Right kidney (tissue), 9 donors: Measurements from ENCODE around the gene EOGT.

ENCODE experiments used
- DNase-seq: peaks from one replicate; pipeline ENCODE4 v3.0.0-alpha.2; 2016
- long read RNA-seq, 8 donors: transcript quantifications; one replicate each; lab custom pipeline, GENCODE V29; 2026

The EOGT gene
- long read RNA-seq, donor 1, partial matches to known transcripts: 0 of 3 reads
- long read RNA-seq, donor 1, other reads (novel, unspliced or antisense): 0 of 3 reads
- long read RNA-seq, donor 2, partial matches to known transcripts: 0 of 2 reads
- long read RNA-seq, donor 2, other reads (novel, unspliced or antisense): 0 of 2 reads
- long read RNA-seq, donor 3, partial matches to known transcripts: 0 of 4 reads
- long read RNA-seq, donor 3, other reads (novel, unspliced or antisense): 0 of 4 reads
- long read RNA-seq, donor 4, transcript EOGT-210 (1 exons, 1,931 nt): major isoform, 6 of 6 reads
- long read RNA-seq, donor 4, partial matches to known transcripts: 0 of 6 reads
- long read RNA-seq, donor 4, other reads (novel, unspliced or antisense): 0 of 6 reads
- long read RNA-seq, donor 5, partial matches to known transcripts: 0 of 5 reads
- long read RNA-seq, donor 5, other reads (novel, unspliced or antisense): 0 of 5 reads
- long read RNA-seq, donor 6, transcript EOGT-210 (1 exons, 1,931 nt): major isoform, 5 of 5 reads
- long read RNA-seq, donor 6, partial matches to known transcripts: 0 of 5 reads
- long read RNA-seq, donor 6, other reads (novel, unspliced or antisense): 0 of 5 reads
- long read RNA-seq, donor 7, transcript EOGT-210 (1 exons, 1,931 nt): major isoform, 6 of 6 reads
- long read RNA-seq, donor 7, partial matches to known transcripts: 0 of 6 reads
- long read RNA-seq, donor 7, other reads (novel, unspliced or antisense): 0 of 6 reads
- long read RNA-seq, donor 8, transcript EOGT-210 (1 exons, 1,931 nt): major isoform, 5 of 5 reads
- long read RNA-seq, donor 8, partial matches to known transcripts: 0 of 5 reads
- long read RNA-seq, donor 8, other reads (novel, unspliced or antisense): 0 of 5 reads

DNA sequence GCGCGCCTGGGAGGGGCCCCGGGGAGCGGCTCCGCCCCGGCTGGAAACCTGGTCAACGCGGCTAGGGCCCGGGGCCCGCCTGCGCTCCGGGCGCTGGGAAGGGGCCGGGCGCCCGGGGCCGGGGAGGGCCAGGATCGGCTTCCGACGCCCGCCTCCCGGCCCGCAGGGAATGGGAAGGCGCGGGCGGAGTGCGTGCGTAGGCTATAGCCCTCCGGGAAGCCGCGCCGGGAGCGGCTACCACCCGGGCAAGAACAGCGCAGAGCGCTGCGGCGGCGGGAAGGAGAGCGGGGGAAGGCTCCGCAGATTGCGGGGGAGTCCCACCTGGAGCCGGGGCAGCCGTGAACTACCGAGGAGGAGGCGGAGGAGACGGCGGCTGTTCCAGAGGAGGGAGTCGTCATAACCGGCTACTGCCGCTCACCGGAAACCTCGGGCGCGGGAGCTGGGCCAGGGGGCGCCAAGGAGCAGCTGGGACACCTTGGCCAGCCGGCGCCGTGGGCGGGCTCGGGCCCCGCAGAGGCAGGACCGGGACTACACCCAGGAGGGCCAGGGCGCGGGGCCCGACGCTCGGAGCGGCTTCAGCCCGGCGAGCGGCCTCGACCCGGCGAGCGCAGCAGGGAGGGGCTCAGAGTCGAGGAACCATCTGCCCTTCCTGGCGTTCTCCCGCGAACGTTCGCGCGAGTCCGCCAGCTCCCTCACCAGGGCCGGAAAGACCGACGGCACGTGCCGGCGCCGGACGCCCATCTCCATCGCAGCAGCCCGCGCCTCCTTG is at the start of gene EOGT:
Gene EOGT, minus strand, starts transcription at position 432 of the 769 bp plus-strand sequence. CDS start 3,838 bp downstream, outside the sequence.
- DNase-seq: peak; percentile 96

DNA sequence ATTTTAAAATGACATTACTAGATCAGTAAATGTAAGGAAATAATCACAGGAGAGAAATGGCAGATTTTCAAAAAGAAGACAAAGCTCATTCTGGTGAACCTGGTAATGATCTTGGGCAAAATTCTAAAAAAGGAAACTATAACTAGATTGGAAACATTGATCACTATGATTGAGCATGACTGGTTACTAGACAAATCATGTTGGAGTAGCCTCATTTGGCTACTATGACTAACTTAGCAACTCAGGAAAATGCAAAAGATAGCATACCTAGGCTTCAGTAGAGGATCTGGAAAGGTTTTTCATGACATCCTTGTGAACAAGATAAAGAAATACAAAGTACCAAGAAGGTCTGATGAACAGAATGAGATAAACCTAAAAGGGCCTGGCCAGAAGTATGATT is 46.2 kb upstream of the EOGT start:
- DNase-seq: no peak

DNA sequence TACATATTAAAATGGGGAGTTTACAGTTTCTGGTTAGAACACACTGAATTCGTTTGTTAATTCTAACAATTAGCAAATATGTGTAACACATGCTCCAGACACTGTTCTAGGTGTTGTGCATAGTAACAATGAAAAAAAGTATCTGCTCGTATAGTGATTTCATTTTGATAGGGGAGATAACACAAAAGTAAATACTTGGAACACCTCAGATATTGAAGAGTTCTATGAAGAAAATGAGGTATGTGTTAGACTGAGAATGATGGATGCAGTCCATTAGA is 45.4 kb upstream of the EOGT start:
- DNase-seq: no peak

DNA sequence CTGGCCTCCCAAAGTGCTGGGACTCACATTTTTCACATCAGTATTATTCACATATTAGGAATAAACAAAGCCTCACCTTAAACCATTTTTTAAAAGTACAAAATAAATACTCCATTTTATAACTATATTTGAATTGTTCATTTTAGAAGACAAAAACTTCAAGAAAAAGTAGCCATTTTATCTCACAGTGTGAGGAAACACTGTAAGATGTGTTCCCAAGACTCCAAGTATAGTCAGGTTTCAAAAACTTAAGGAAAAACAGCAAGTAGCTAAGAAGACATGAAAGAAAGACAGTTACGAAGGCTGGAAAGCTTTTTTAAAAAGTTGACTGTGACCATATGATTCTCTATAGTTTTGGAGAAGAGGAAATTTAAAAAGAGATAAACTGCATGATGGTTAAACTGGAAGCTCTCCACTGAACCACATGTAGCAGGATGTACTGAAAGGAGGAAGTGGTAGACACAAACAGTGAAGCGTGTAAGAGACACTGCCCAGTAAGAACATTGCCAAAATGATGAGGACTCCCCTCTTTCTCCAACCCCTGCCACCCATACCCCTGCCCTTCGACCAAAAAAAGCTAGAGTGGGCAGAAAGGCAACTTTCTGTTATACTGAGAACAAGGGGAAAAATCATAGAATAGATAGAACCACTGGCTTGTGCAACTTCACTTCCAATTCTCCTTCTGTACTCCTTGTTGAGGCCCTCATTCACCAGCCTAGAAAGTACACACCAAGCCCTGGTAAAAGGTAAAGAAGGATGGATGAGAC is 44.9 kb upstream of the EOGT start:
- DNase-seq: no peak

DNA sequence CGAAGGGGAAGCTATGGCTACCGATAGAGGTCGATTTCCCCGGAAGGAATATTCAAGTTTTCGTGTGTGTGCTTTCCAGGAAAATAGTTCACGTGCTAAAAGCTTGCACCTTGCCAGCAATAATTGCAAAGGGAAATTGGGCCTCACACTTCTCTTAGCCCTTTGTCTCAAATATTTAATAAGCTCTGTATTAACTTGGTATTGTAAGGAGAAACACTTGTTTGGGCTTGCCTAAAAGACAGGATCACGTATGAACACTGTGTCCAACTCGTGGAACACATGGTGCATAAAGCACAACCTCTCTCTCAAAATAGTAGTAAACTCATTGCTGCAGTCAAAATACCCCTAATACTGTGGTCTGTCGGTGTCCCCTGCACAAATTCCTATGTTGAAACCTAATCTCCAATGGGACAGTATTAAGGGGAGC is 39.0 kb upstream of the EOGT start:
- DNase-seq: no peak

DNA sequence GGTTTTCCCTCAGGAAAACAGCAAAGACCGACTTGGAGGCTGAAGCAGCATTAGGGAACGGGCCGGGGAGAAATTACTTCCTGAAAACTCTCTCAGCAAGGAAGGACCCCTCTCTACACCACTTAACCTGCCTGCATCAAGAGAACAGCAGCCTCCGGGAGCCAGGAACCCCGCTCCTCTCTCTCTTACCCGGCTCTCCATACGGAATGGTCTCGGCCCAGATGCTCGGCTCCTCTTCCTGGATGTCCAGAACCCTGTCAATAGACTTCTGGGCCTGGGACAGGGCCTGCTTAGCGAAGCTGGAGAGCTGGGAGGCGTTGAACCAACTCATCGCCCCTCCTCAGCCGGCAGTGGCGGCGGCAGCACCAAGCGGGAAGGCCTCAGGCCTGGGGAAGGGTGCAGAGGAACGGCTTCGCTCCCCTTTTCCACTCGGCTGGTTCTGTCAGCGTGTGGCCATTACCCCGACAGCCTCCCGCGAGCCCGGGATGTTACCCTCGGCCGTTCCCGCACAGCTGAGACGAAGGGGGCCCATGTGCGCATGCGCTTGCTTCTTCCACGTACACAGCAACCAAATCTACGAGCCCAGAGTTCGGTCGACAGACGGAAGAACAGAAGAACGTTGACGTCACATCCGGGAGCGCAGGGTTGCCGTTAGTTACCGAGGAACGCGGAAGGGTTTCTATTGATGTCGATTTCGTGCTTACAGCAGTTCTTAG is 38.4 kb upstream of the EOGT start, which contains the start of gene TMF1:
Gene TMF1, minus strand, starts transcription at position 578 of the 716 bp plus-strand sequence. Its CDS starts 247 bp downstream, at position 331.
- peak; percentile 99 for DNase-seq

DNA sequence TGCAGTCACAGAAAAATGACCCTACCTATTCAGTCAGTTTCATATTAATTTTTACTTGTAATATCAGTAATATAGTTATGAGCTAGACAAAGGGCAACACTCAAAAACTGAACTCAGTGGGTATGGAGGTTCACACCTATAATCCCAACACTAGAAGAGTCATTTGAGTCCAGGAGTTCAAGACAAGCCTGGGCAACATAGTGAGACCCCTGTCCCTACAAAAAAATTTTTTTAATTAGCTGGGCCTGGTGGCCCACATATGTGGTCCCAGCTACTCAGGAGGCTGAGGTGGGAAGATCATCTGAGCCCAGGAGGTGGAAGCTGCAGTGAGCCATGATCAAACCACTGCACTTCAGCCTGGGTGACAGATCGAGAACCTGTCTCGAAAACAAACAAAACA is 35.5 kb upstream of the EOGT start:
- no peak for DNase-seq

DNA sequence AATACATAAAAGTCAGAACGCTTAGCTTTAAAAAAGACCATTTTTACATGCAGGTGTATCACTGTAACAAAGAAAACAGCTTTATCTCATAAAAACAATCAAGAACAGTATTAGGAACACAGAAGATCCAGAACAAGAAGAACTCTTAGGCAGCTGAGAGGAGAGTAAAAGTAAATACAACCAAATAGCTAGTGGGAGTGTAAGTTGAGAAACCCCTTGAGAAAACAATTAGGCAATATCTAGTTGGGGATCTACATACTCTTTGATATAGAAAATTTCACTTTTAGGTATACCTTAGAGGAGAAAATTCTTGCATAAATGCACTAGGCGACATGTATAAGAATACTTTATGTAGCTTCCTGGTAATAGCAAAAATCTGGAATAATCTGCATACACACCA is 31.1 kb upstream of the EOGT start:
- no peak for DNase-seq

DNA sequence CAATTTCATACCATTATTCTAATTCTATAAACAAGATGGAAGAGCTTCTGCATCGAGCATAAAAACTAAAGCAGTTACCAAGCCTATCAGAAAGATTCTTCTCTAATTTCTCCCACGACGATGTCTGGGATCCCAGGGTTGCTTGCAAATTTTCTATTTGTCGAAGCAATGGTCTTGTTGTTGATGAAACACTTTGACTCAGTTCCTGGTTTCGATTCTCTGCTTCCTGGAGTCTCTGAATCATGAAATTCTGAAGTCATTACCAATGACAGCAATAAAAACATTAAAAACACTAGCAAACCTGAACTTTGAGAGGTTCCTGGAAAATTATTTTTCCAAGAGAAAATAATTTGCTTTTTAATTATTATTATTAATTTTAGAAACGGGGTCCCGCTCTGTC is 20.0 kb upstream of the EOGT start:
- DNase-seq: no peak

DNA sequence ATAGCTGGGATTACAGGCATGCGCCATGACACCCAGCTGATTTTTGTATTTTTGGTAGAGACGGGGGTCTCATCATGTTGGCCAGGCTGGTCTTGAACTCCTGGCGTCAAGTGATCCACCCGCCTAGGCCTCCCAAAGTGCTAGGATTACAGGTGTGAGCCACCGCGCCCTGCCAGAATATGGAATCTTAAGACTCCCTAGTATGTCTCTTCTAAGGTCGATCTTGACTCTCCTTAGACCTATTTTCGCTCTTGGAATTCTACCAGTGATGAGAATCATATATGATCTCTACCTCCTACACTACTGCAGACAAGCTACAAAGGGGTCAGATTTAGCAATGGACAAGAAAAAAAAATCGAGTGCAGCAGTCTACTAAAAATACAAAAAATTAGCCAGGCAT is 19.3 kb upstream of the EOGT start:
- no peak for DNase-seq

DNA sequence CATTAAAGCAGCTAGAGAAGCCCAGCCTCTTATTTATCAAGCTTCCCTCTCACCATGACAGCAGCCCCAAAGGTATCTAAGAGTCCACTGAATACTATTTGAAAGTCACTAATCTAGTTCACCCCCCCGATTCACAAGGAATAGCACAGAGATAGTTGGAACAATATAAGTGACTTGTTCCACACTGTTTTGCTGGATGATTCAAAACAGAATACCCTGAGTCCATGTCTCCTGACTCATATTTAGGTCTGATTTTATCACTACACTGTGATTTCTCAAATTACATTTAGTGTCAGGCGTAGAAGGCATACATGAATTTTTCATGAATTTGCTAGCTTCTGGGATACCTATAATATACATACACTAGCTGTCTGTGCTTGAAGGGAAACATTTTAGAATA is 18.7 kb upstream of the EOGT start:
- no peak for DNase-seq

DNA sequence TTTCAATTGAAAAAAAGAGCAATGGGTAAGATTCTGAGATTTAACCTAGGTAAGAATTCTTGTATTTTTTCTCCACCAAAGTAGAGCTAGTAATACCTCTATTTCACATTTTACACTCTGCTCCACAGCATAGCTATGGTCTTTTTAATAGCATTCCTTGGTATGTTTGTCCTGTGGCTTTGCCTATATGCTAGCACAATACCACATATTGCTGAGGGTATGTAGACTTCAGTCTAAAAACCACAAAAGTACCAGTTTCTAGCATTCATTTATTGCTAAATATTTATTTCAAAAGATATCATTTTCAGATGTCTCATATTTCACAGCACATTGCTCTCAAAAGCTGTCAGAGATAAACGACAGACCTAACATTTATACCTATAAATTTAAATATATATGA is 18.2 kb upstream of the EOGT start:
- no peak for DNase-seq

DNA sequence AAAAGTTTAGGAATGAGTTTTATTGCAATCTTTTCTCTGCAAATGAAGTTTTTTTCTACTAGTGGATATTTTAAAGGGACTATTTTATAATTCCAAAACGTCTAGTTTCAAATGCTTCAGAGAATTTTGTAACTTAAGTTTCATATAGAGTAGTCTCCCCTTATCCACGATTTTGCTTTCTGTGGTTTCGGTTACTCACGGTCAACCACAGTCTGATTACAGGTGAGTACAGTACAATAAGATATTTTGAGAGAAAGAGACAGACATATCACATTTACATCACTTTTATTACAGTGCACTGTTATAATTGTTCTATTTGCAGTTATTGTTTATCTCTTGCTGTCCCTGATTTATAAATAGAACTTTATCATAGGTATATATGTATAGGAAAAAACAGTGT is 7.4 kb upstream of the EOGT start:
- no peak for DNase-seq

DNA sequence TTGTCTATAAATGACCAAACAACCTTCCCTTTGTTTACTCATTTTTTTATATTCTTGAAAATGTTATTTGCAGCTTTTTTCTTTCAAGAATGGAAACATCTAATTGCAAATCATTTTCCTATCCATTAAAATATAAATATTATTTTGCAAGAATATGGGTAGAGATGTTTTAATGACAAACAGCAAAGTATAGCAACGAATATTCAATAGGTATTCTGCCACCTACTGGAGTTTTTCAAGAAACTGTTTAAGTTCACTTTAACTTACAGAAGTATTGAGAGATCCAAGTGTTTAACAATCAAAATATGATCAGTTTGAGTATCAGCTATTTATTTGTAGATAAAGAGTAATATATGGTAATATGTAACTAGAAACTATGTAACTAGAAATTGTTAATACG is 6.9 kb upstream of the EOGT start:
- no peak for DNase-seq

DNA sequence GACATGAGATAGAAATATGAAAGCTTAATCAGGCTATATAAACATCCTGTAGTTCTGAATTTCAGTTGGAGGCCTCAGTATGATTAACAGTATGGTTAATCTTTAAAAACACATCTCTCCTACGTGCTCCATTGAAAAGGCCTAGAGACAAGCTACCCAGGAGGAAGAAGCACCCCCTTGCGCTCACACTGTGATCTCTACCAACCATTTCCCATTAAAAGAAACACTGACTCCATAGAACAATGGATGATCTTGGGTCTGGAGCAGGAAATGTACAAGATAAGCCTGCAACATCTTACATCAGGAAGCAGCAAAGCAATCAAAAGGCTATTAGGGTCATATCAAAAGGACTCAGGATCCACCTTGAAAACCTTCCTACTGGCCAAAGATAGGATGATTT is 3.4 kb upstream of the EOGT start:
- DNase-seq: no peak

DNA sequence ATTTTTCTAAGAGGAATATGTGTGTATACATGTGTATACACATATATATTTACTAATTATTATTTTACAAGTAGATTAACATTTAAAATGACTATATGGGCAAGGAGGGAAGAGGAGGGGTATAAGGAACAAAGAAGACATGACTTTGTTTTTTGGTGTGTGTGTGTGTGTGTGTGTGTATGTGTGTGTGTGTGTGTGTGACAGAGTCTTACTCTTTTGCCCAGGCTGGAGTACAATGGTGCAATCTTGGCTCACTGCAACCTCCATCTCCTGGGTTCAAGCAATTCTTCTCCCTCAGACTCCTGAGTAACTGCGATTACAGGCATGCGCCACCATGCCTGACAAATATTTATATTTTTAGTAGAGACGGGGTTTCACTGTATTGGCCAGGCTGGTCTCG is 2.6 kb upstream of the EOGT start:
- no peak for DNase-seq

DNA sequence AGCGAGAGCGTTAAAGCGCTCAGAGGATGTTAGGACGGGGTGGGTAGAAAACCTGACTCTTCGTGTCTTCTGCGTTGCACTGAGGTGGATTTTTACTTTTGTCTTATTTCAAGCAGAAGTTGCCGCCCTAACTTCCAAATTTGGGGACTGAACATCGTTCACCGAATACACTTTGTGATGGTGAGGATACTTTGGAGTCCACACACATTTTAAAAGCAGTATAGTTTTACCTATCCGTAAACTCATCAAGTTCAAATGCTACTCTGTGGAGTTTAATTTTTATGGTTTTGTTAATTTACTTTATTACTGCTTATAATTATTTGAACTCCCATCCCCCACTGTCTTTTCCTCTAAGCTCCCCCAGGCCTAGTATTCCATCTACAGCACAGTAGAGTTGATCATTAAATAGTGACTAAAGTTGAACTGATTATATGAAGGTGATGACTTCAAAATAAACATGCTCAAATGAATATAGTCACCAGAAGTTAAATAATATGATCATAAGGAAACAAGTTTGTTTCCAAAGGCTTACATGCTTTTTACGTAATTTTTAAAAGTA is 617 bp upstream of the EOGT start:
- no peak for DNase-seq

DNA sequence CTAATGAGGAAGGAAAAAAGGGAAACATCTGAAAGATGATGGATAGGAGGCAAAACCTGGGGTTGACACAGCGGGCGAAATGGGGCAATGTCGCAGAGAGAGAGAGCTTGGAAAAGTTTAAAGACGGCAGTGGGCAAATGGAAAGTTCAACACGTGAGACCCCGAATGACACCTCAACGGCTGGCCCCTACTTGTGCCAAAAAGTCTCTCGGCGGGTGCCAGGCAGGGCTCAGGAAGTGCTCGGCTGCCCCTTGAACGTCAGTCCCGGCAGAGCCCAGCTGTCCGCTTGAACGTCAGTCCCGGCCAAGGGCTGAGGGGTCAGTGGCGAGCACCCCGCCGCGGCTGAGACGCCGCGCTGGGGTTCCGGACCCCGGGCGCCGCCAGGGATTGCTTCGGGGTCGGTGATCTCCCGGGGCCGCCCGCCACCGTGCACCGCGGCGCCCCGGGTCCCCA is 658 bp downstream of the EOGT start:
- peak; percentile 82 for DNase-seq

DNA sequence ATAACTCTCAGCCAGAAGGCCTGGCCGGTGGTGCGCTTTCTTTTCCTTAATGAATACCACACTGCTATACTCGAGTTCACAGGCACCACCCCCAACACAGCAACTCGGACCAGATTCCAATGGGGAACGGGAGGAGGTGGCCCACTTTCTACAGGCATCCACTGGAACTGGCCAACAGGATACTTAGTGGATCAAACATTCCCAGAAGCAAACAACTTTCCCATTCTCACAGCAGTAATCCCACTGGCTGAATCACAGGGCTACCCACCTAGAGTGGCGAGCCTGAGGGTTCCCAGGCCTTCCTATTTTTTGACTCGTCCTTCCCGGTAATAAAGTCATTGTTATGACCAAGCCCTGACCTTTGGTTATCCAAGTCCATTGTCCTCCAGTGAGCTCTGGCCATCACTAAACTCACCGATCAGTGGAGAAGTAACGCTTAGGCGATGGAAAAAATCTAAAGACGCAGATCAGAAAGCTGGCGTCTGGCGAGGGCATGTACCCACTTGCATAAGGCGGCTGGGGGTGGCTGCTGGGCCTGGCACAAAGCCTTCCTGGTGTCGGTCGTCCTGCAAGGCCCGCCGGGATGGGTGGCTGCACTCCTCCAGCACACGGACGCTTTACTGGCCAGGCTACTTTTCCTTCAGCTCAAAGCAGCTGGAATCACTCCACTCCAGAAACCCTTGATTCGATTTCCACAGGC is 1.2 kb downstream of the EOGT start:
- no peak for DNase-seq

DNA sequence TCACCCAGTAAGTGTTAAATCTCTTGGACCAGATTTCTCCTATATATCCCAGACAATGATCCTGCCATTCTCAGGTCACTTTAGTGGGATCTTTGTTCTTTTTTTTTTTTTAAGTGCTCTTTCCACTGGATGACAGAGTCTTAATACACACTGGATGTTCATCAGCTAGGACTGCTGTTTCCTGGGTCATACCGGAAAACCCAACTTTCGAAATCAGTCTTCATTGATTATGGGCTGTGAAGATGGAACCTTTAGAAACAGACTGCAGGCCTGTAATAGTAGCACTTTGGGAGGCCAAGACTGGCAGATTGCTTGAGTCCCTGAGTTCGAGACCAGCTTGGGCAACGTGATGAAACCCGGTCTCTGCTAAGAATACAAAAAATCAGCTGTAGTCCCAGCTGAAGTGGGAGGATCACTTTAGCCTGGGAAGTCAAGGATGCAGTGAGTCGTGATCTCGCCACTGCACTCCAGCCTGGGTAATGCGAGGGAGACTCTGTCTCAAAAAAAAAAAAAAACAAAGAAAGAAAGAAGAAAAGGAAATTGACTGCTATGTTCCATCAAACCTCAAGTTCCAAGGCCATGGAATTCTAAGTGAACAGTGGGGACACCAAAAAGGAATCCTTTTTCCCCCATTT is 2.3 kb downstream of the EOGT start:
- no peak for DNase-seq
